SK-N-MC (cell line): ENCODE data around the gene ALKBH5.

ENCODE experiments used
- EZH2 ChIP-seq: fragments of 200-600 bp; sonication (generic); IDR thresholded peaks from one replicate; pipeline ENCODE4 v1.6.1; 2017; ENCODE audit warnings: antibody characterized with exemption
- POLR2AphosphoS5 ChIP-seq: IDR thresholded peaks from 2 replicates; pipeline ENCODE4 v1.6.1; 2012; ENCODE audit warnings: mild to moderate bottlenecking, low read depth, low read length, borderline replicate concordance

GRCh38 chr17:18231164-18231563 is 47.5 kb downstream of the ALKBH5 start:
- TF ChIP-seq EZH2 (no peak), POLR2AphosphoS5 (no peak)
